ENCODE measurements around the gene IVL.

IVL gene

DNA sequence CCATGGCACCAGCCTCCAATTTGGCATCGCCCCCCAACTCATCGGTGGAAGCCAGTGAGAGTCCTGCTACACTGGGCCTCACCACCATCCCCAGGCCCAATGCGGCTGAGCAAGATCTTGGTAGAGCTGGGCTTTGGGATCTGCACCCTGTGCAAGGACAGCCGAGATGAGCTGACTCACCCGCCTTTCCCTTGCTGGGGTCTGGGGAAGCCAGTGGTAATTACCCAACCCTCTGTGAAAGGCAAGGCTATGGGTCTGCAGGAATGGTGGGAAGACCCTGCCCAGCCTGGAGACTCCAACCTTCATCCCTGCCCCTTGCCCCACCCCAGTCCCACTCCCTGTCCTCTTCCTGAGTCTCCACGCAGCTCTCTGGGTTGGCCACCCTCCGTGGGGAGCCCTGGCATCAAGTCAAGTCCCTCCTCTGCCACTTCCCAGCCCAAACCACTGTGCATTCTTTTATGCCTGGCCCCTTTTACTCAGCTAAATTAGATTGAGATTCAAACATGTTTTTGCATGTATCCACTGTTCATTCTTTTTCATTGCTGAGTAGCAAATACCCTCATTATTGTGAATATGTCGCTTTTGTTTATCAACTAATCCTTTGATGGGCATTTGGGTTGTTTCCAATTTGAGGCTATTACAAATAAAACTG is 21.5 kb upstream of the IVL start:
- no peak for DNase-seq (ENCODE audit: low read depth in 2 of 2, low spot score in 1 of 2)

DNA sequence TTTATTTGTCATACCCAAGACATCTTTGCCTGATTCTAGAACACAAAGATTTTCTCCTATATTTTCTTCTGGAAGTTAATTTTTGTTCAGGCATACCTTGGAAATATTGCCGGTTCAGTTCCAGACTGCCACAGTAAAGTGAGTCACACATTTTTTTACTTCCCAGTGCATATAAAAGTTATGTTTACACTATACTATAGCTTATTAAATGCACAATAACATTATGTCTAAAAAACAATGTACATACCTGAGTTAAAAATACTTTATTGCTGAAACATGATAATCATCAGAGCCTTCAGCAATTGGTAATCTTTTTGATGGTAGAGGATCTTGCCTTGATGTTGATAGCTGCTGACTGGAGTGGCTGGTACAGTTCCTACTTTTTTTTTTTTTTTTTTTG is 20.2 kb upstream of the IVL start:
- no peak for DNase-seq (ENCODE audit: low read depth in 2 of 2, low spot score in 1 of 2)

- DNase-seq (ENCODE audit: low read depth in 2 of 2, low spot score in 1 of 2): no peak
Observed at GRCh38 chr1:152899027-152899426, 9.3 kb upstream of the IVL start.

DNA sequence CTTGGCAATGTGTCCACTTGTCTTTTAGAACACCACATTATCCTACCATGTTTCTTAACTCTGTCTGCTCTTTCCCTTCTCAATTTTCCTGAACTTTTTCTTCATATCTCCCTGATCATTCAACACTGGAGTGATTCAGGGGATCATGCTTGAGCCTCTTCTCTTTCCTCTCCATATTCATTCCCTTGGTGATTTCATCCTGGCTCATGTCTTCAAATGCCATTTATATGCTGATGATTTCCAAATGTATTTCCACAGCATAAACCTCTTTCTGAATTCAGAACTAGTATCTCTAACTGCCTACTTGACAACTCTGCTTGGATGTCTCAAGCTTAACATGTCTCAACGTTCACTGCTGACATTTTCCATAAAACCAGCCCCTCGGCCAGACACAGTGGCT is 8.5 kb upstream of the IVL start:
- no peak for DNase-seq (ENCODE audit: low read depth in 2 of 2, low spot score in 1 of 2)

DNA sequence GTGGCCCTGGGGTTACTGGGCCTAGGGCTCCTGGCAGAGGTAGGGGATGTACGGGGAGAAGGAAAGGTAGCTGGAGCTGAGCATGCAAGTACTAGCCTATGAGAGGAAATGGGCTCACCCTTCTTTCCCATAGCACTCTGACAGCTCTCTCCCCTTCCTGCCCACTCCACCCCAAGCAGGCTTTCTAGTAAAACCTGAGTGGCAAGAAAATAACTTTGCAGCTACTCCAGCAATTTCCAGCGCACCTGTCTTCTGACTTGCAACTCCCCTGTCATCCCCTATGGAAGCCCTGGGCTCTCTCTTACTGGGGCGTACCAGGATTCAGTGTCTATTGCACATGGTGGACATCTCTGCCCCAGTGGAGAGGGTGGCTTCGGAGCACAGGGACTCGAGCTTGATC is 6.7 kb upstream of the IVL start:
- no peak for DNase-seq (ENCODE audit: low read depth in 2 of 2, low spot score in 1 of 2)

DNA sequence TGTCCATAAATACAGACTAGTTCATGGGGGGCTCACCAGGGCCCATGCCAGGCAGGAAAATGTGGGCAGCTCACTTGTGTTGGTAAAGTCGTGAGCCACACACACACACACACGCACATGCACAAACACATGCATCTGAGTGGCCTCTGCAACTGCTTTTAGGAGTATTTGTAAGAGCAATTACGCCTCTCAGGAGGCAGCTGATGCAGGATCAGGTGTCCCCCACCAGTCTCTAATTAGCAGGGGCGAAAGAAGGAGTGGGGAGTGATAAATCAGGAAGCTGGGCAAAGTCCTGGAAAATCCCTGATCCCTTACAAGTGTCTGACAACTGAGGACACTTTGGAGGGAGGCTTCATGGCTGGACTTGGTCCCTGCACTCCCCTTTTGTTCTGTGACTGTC is 5.7 kb upstream of the IVL start:
- DNase-seq (ENCODE audit: low read depth in 2 of 2, low spot score in 1 of 2): no peak

DNA sequence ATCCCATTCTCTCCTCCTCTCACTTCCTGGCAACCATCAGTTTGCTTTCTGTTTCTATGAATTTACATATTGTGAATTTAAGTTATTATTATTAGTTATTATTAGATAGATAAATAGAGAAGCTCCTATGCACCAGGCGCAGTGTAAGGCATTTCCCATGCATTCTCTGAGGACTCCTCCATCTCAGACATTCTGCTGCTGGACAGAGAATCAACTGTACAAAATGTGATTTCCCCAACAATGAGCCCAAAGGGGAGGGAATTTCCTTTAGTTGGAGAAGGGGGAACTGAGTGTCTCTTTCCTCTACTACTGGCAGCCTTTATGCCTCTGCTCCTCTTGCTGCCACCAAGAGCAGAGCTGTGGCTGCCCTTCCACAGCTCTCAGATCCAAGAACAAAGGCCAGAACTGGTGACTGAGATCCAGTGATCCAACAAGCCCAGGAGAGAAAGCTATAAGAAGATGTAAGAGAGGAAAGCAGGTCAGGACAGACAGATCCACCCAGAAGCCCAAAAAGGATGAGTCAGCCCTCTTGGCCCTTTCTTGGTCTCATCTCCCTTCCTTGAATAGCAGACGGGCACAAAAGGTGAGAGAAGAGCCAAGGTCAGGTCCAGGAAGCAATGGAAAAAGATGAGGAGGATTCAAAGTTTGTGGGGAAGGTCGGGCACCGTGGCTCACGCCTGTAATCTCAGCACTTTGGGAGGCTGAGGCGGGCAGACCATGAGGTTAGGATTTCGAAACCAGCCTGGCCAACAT is 3.5 kb upstream of the IVL start:
- no peak for DNase-seq (ENCODE audit: low read depth in 2 of 2, low spot score in 1 of 2)

DNA sequence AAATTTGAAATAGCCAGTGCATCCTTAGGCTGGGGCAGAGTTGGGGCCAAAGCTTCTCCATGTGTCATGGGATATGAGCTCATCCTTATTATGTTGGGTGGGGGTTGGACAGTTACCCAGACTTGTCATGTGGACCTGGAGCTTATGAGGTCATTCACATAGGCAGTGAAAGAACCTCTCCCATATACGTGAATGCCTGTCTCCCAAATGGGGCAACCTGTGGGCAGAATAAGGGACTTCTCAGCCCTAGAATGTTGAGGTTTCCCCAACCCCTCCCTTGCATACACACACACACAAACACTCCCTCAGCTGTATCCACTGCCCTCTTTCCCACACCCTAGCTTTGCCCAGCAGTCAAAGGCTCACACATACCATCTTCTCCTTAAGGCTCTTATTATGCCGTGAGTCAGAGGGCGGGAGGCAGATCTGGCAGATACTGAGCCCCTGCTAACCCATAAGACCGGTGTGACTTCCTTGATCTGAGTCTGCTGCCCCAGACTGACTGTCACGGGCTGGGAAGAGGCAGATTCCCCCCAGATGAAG is 2.3 kb upstream of the IVL start:
- DNase-seq (ENCODE audit: low read depth in 2 of 2, low spot score in 1 of 2): no peak

DNA sequence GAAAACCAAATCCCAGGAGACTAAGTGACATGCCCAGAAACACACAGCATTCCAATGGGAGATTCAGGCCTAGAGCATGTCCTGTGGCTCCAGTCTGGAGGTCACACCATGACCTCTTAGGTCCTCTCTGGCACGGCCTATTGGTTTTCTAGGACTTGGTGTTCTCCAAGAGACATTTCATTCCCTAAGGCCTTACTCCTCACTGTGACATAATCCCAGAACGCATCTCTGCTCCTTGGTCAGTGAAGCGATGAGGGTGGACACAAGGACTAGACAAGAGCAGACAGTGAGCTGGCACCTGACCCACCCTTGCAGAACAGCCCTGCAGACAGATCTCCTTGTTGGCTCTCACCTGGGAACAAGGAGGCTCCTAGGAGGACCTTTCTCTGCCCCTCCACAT is 860 bp downstream of the IVL start:
- DNase-seq (ENCODE audit: low read depth in 2 of 2, low spot score in 1 of 2): no peak

DNA sequence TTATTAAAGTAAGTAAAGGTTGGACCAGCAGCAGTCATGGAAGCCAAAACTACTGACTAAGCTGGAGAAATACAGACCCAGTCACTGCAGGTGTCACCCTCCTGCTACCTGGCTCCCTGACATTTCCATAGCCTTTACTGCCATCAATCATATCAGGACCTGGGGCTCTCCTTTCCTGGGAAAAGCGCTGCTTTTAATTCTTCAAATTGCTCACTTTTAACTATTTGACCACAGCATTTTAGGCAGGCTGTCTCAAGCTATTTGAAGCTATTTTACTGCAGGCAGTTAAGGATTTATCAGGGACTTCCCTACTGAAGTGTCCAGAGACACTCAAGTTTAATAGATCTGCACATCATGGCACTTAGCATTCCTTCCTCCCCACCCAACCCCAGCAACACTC is 4.1 kb downstream of the IVL start:
- no peak for DNase-seq (ENCODE audit: low read depth in 2 of 2, low spot score in 1 of 2)

GRCh38 chr1:152912900-152913299 is 4.6 kb downstream of the IVL start:
- no peak for DNase-seq (ENCODE audit: low read depth in 2 of 2, low spot score in 1 of 2)

- DNase-seq (ENCODE audit: low read depth in 2 of 2, low spot score in 1 of 2): no peak
Observed at GRCh38 chr1:152917794-152918193, 9.4 kb downstream of the IVL start.

DNA sequence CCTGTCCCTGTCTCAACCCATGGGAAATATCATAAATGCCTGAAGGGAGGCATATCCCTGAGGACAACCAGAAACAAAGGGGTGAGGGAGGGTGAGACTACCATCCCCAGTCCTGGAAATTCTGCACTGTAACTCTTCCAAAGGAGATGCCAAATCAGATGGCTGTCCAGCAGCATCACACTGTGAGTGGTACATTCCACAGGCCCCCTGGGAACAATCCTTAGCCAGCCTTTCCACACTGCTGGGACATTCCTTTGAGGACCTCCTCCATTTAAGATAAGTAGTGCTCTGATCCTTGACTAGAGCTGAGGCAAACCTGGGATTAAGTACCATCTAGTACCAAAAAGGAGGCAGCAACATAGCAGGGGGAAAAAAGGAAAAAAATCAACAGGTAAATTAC is 10.7 kb downstream of the IVL start:
- DNase-seq (ENCODE audit: low read depth in 2 of 2, low spot score in 1 of 2): no peak

- DNase-seq (ENCODE audit: low read depth in 2 of 2, low spot score in 1 of 2): no peak
Observed at GRCh38 chr1:152924191-152924590, 15.8 kb downstream of the IVL start.

- DNase-seq (ENCODE audit: low read depth in 2 of 2, low spot score in 1 of 2): no peak
Observed at GRCh38 chr1:152926091-152926490, 17.7 kb downstream of the IVL start.

GRCh38 chr1:152928671-152929070 is 20.3 kb downstream of the IVL start:
- no peak for DNase-seq (ENCODE audit: low read depth in 2 of 2, low spot score in 1 of 2)

DNA sequence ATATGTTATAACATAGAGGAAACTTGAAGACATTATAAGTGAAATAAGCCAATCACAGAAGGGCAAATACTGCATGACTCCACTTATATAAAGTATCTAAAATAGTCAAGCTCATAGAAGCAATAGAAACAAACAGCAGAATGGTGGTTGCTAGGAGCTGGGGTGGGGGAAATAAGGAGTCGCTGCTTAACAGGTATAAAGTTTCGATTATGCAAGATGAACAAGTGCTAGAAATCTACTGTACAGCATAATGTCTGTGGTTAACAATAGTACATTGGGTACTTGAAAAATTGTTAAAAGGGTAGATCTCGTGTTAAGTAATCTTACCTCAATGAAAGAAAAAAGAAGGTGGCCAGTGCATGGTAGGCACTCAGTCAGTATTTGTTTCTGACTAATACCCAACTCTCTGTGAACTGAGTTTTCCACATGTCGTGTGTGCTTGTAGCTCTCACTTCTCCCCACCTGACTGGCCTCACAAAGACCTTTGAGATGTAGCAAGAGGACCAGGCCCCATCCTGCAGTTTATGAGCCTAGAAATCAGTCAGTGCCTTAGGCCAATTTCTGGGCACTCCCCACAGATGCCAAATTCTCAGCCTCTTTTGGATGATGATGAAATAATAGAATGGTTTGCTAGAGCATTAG is 23.9 kb downstream of the IVL start:
- no peak for DNase-seq (ENCODE audit: low read depth in 2 of 2, low spot score in 1 of 2)

DNA sequence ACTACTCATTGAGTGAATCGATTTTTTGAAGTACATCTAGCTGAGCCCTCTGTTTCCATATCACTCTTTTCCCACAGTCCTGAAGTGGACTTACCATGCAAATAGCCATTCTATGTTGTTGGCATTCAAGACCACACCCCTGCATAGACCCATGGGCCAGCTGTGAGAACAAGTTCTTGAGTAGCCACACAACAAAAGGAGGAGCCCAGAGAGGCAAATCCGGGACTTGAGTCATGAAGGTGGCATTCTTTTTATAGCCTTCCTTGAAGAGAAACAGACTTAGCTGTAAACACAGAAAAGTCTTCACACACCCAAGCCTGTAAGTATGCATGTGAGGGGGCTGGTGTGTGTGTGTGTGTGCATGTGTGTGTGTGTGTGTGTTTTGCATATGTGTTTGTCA is 24.9 kb downstream of the IVL start:
- no peak for DNase-seq (ENCODE audit: low read depth in 2 of 2, low spot score in 1 of 2)

- no peak for DNase-seq (ENCODE audit: low read depth in 2 of 2, low spot score in 1 of 2)
Observed at GRCh38 chr1:152940614-152941013, 32.3 kb downstream of the IVL start.

- DNase-seq (ENCODE audit: low read depth in 2 of 2, low spot score in 1 of 2): no peak
Observed at GRCh38 chr1:152941037-152941711, 32.8 kb downstream of the IVL start.

- DNase-seq (ENCODE audit: low read depth in 2 of 2, low spot score in 1 of 2): no peak
Observed at GRCh38 chr1:152942161-152942560, 33.8 kb downstream of the IVL start.

- no peak for DNase-seq (ENCODE audit: low read depth in 2 of 2, low spot score in 1 of 2)
Observed at GRCh38 chr1:152946248-152946647, 37.9 kb downstream of the IVL start.

All from stimulated activated CD8-positive, alpha-beta memory T cell treated with anti-CD3 and anti-CD28 coated beads, Interleukin-4, amount 100 ng/mL, for 4 hours (primary cell).